GM18909 (cell line): ENCODE measurements around the gene PLCL2.

Experiments used
- ATAC-seq: cut with Tn5 transposase; IDR thresholded peaks from one replicate; pipeline ENCODE4 v1.9.1; 2021; ENCODE audit warnings: mild to moderate bottlenecking; ENCODE audit not compliant: unreplicated experiment, poor library complexity

PLCL2 gene

GRCh38 chr3:17061005-17061404 lies 176.2 kb downstream of the PLCL2 start:
- no peak for ATAC-seq

DNA sequence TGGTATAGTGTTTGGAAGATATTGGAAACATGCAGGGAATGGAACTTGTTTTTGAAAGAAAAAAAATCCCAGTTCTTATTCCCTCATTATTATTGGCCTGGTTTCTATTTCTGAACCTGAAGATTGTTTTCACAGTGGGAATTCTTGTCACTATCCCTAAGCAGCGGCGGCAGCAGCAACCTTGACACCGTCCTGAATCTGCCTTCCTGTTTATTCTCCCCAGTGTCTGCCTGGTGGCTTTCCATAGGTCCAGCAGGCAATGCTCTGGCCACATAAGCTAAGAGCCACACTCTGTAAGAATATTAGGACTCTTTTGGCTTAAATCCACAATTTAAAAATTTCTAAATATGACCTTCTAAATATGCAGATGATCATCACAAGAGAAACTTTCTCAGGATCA lies 178.0 kb downstream of the PLCL2 start:
- no peak for ATAC-seq

DNA sequence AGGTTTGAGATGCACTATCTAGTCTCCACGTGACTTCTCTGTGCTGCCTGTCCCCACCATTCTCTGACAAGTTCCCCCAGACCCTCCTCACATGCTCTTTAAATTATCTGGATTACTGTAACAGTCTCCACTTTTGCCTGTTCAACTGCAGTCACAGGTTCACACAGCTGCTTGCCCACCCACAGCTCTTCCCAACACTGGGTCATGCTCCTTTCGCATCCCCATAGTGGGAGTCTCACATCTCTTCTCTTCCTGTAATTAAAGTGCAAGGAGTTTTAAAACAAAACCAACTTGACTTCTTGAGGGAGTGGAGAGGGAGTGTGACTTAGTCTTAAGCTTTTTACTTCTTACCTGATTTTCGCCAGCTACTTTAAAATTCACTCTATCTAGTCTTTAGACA lies 178.8 kb downstream of the PLCL2 start:
- ATAC-seq, result no peak

DNA sequence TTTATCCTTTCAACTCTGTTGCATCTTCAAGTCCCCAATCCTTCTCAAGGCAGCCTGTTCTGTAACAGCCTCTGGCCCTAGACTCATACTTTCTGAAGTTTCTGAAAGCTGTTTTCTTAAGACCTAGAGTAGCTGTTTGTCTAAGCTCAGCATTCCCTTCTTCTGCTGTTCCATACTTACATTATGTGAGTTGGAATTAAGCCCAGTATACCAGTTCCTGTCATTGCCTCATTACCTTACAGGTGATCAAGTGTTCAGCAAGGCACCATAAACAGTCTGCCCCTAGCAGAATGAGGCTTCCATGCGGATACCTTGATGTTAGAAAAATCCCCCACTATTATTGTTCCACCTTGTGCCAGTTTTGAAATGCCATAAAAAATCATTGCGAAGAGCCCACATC lies 180.6 kb downstream of the PLCL2 start:
- no peak for ATAC-seq

DNA sequence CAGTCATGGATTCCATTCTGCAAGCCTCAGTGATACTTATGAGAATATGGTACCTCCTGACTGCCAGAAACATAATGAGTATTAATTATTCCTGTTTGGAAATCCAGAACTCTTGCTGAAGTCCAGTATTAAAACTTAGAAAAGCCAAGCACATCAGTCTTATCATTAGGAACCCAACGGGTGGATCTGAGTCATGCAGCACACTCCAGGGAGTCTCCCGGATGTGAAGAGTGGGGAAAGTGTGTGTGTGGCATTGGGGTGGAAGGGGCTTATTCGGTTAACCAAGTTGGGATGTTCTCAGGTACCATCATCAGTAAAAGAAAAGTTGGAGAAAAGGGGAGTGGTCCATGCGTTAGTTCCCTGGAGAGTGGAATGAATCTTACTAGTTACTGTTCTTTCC lies 181.1 kb downstream of the PLCL2 start:
- no peak for ATAC-seq

DNA sequence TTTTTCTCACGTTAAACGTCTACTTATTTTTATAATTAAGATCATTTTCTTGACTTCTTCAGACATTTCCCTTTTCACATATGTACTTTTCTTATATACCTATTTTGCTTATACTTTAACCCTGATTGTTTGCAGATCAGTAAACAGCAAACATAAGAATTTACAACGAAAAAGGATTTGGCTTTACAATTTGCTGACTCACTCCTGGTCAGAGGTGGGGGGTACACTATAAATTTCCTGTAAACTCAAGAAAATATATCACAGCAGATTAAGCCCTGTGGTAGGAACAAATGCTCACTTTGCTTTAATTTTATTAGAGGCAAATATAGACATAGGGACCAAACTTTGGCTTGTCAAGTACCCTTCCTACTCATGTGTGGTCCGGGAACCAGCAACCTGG lies 185.0 kb downstream of the PLCL2 start:
- ATAC-seq, result no peak

GRCh38 chr3:17070161-17070959 lies 185.6 kb downstream of the PLCL2 start:
- ATAC-seq, result no peak

- no peak for ATAC-seq
Observed at GRCh38 chr3:17074559-17074958, 189.8 kb downstream of the PLCL2 start.

GRCh38 chr3:17075358-17075757 lies 190.6 kb downstream of the PLCL2 start:
- no peak for ATAC-seq

DNA sequence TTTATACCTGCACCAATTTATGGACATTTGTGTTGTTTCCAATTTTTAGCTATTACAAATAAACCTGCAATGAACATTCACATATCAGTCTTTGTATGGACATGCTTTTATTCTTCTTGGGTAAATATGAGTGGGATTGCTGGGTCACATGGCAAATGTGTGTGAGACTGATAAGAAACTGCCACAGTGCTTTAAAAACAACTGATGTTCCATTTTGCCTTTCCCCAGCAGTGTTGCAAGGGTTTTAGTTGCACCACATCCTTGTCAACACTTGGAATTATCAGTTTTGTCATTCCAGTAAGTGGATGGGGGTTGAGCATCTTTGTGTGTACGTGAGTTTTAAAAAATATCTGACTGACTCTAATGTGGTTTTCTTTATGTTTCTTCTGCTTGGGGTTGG lies 191.2 kb downstream of the PLCL2 start:
- ATAC-seq, result no peak

DNA sequence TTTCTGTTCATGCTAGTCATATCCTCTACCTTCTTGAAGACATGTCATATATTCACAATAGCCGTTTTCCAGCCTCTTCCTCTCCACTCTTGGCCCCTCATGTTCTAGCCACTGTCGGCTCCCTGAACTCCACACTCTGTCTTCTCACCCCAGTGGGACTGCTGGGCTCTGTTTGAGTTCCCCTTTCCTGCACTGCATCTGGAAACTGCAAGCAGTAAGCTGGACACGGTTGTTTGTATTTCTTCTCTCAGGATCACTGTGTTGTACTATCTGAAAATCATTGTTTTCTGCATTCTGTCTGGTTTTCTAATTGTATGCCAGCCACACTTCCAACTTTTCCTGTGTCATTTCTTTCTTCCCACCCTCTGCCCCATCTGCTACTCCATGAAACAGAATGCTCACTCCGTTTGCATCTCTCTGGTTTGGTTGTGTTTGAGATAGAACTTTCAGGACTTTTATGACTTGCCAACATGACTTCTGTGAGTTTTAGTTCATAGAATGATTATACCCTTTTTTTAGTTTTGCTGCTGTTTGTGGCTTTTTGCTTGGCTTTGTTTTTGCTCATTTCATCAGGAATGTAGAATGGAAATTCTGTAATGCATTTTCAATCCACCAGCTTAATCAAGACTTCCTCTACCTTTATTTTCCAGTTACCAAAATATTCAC lies 192.3 kb downstream of the PLCL2 start:
- no peak for ATAC-seq

GRCh38 chr3:17077606-17078005 lies 192.9 kb downstream of the PLCL2 start:
- ATAC-seq, result no peak

- ATAC-seq, result no peak
Observed at GRCh38 chr3:17078926-17079465, 194.2 kb downstream of the PLCL2 start.

- ATAC-seq, result no peak
Observed at GRCh38 chr3:17079933-17080332, 195.2 kb downstream of the PLCL2 start.

DNA sequence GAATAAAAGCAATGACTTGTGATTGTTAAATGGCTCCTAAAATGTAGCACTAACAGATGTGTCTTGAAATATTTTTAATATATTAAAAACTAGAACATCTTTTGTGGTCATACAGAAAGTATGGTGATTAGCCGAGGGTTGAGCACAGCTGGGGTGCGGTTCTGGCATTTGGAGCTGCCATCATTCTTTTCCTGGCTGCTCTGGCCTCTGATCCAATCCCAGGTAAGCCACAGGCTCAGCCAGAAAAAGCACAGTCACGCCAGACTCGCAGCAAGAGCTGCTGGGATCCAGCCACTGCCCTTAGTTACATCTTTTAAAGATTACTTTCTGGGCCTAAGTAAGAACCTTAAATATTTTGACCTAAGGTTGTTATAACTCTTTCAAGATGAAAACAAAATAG lies 196.8 kb downstream of the PLCL2 start:
- no peak for ATAC-seq

GRCh38 chr3:17087509-17087908 lies 202.8 kb downstream of the PLCL2 start:
- ATAC-seq, result no peak

GRCh38 chr3:17088017-17088416 lies 203.3 kb downstream of the PLCL2 start:
- no peak for ATAC-seq

GRCh38 chr3:17088602-17089313 lies 204.0 kb downstream of the PLCL2 start:
- ATAC-seq, result no peak

DNA sequence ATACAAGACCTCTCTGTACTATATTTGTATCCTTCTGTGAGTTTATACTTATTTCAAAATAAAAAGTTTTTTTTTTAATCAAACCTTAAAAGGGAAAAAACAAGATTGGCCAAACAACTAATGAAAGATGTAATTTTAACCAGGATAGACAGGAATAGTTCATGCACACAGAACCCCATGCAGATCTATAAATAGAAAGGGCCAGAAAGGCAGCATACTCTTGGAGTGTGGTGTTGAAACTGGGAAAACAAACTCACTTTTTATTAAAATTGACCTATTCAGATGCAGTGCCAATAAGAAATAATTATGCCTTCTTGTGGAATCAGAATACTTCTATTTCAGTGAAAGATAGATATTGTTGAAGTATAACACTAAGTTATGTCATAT lies 204.6 kb downstream of the PLCL2 start:
- no peak for ATAC-seq

- no peak for ATAC-seq
Observed at GRCh38 chr3:17090280-17090983, 205.7 kb downstream of the PLCL2 start.
